ENCODE measurements around the gene HSDL1. TPM values are rescaled to one million over a fixed set of nuclear protein-coding genes. Genes with fewer than 3 reads are reported as not detected.

HSDL1 gene
- total and polyA plus RNA-seq, 2 donors, result 21.2 to 21.4 TPM

DNA sequence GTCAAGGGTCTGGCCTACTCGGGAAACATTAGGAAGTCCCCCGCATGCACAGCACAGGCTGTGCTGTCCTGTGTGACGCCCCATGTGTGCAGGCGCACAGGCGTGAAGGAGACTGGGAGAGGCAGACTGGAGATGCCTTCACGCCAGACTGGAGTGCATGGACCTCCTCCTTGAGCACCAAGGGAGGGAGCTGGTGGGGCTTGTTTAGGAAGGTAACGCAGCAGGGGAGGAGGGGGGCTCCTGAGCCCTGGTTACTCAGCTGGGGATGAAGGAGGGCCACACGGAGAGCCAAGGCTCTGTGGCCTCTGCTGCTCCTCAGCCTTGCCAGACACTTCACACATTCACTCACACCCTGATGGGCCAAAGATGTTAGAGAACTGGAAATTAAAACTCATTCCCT, 7.7 kb downstream of the HSDL1 start:
- 95% methylated on average over 8 of the region's 8 CpGs for WGBS
- H3K36me3 ChIP-seq (ENCODE audit: control insufficient read depth in 2 of 2, insufficient read depth in 2 of 2, low read length in 1 of 2), result no peaks in the 10 kb centered on the region
- no peak for DNase-seq (ENCODE audit: low read depth in 6 of 9, low spot score in 9 of 9)

DNA sequence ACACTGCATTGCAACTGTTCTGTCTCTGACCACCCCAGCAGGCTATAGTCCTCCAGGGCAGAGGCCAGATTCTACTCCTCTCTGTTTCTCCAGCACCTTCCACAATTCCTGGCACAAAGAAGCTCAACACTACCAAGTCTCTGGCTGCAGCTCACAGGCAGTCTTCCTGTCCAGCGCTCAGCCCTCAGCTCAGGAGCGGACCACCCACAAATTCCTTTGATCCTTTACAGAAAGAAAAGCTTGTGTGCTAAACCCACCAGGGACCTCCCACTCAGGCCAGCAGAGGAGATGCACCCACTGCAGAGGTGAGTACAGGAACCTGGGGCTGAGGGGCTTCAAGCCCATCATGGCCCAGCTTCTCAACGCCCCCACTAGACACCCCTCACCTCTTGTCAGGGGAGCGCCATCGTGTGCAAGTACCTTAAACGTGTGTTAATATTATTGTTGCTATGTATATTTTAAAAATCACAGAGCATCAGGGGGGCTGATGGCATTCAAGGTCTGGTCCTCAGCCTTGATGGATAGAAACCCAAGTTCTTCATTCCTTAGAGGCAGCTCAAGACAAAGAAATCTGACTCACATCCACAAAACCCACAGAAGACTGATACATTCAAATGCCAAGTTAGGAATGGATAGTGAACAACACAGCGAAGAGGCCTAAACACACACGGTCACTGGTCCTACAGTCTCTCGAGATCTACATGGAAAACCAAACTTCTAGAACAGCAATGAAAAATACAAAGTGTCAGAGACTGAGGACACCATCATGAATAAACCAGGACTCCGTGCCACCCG, 8.4 kb downstream of the HSDL1 start:
- 97% methylated on average over 11 of the region's 11 CpGs for WGBS
- no peak for DNase-seq (ENCODE audit: low read depth in 6 of 9, low spot score in 9 of 9)

More for the DNA sequence above, 7.7 kb downstream of the HSDL1 start:
- peaks cover 10 to 23% of the 10 kb centered on the region in 2 donors for H3K4me1 ChIP-seq (ENCODE audit: control insufficient read depth in 2 of 2, insufficient read depth in 2 of 2, low read length in 2 of 2)
- H3K27me3 ChIP-seq (ENCODE audit: control insufficient read depth in 2 of 2, insufficient read depth in 1 of 2, low read length in 1 of 2), result no peaks in the 10 kb centered on the region
- H3K4me3 ChIP-seq (ENCODE audit: low read length in 2 of 2), result no peak overlapping the region
- H3K27ac ChIP-seq (ENCODE audit: low read depth in 1 of 2, low read length in 1 of 2), result no peak overlapping the region
- no peaks in the 10 kb centered on the region for H3K9me3 ChIP-seq (ENCODE audit: control insufficient read depth in 2 of 2, insufficient read depth in 1 of 2, low read length in 1 of 2)

DNA sequence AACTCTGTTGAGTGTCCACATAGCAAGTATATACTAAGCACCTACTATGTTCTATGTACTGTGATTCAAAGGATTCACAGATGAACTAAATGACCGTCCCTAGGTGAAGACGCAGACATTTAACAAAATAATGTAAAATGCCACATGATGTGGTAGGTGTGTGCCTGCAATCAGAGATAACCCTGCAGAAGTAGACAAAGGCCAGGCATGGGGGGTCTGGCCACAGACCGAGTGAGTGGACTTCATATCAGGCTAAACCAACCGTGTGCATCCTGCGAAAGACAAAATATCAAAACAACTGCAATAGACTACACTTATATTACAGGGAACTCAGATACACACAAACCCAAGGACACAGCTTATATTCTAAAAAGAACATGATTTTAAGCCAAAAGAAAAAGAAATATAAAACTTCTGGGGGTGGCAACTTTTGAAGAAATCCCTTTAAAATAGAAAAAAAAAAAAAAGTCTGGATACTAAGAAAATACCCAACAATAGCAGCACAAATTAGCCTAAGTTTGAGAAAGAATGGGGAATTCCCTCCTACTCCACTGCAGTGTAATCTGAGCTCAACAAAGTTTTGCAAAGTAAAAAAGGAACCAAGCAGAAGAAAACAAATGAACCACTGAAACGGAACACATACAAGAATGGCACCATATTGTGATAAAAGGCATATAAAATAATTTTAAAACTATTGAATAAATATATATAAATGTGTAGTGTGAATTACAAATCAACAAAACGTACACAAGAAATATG, 12.3 kb downstream of the HSDL1 start:
- DNase-seq (ENCODE audit: low read depth in 6 of 9, low spot score in 9 of 9), result no peak
- no peaks in the 10 kb centered on the region for H3K27me3 ChIP-seq (ENCODE audit: control insufficient read depth in 2 of 2, insufficient read depth in 1 of 2, low read length in 1 of 2)
- peaks cover 9 to 12% of the 10 kb centered on the region in 2 donors for H3K36me3 ChIP-seq (ENCODE audit: control insufficient read depth in 2 of 2, insufficient read depth in 2 of 2, low read length in 1 of 2)
- H3K9me3 ChIP-seq (ENCODE audit: control insufficient read depth in 2 of 2, insufficient read depth in 1 of 2, low read length in 1 of 2), result no peaks in the 10 kb centered on the region
- H3K4me3 ChIP-seq (ENCODE audit: low read length in 2 of 2), result no peak overlapping the region
- 93% methylated on average over 7 of the region's 7 CpGs for WGBS
- H3K27ac ChIP-seq (ENCODE audit: low read depth in 1 of 2, low read length in 1 of 2), result no peak overlapping the region
- peaks cover 4% of the 10 kb centered on the region in 2 donors for H3K4me1 ChIP-seq (ENCODE audit: control insufficient read depth in 2 of 2, insufficient read depth in 2 of 2, low read length in 2 of 2)

More for the DNA sequence above, 8.4 kb downstream of the HSDL1 start:
- Histone ChIP-seq H3K27me3 (ENCODE audit: control insufficient read depth in 2 of 2, insufficient read depth in 1 of 2, low read length in 1 of 2) (no peaks in the 10 kb centered on the region), H3K27ac (ENCODE audit: low read depth in 1 of 2, low read length in 1 of 2) (no peak overlapping the region), H3K9me3 (ENCODE audit: control insufficient read depth in 2 of 2, insufficient read depth in 1 of 2, low read length in 1 of 2) (no peaks in the 10 kb centered on the region), H3K4me1 (ENCODE audit: control insufficient read depth in 2 of 2, insufficient read depth in 2 of 2, low read length in 2 of 2) (peaks cover 10 to 23% of the 10 kb centered on the region in 2 donors), H3K36me3 (ENCODE audit: control insufficient read depth in 2 of 2, insufficient read depth in 2 of 2, low read length in 1 of 2) (no peaks in the 10 kb centered on the region), H3K4me3 (ENCODE audit: low read length in 2 of 2) (no peak overlapping the region)

DNA sequence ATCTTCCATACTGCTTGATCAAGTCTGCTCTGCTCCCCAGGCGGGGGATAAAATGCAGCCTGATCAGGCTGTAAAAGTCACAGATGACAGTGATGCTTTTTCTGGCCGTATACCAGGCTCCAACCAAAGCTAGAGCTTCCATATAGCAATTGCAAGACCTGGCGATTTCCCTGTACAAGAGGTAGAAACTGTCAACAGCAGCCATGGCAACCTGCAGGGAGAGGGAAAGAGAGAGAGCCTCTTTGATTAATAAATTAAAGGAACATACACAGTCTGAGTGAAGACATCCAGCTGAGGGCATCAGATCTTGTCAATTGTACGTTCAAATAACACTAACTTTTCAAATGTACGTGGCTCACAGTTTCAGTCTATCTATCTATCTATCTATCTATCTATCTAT, 13.9 kb downstream of the HSDL1 start:
- 97% methylated on average over 5 of the region's 5 CpGs for WGBS
- DNase-seq (ENCODE audit: low read depth in 6 of 9, low spot score in 9 of 9), result no peak

DNA sequence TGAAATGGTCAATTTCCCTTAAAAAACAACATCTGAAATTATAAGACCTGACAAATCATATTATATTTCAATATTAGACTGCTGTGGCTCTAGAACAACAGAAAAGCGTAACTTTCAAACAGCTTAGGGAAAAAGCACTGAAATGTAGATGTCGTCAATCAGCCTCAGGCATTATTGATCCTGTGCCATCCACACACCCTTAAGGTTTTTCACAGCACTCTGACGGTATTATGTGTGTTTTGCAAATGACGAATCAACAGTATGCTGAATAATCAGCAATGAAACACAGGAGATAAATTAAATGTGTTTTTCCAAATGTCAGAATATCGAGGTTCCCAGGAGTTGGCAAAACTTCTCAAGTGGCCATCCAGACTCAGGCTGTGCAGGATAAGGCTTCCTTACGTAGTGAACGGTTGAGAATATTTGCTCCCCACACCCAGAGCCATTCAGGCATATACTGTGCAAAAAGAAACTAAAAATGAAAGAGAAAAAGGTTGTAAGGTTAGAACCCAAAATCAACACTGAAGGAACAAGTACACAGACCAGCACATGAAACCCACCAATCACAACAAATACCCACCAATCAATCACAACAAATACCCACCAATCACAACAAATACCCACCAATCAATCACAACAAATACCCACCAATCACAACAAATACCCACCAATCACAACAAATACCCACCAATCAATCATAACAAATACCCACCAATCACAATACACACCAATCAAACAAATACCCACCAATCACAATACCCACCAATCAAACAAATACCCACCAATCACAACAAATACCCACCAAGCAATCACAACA, 20.5 kb downstream of the HSDL1 start:
- Histone ChIP-seq H3K9me3 (ENCODE audit: control insufficient read depth in 2 of 2, insufficient read depth in 1 of 2, low read length in 1 of 2) (no peaks in the 10 kb centered on the region), H3K27me3 (ENCODE audit: control insufficient read depth in 2 of 2, insufficient read depth in 1 of 2, low read length in 1 of 2) (no peaks in the 10 kb centered on the region), H3K4me3 (ENCODE audit: low read length in 2 of 2) (no peak overlapping the region), H3K27ac (ENCODE audit: low read depth in 1 of 2, low read length in 1 of 2) (no peak overlapping the region), H3K4me1 (ENCODE audit: control insufficient read depth in 2 of 2, insufficient read depth in 2 of 2, low read length in 2 of 2) (no peaks in the 10 kb centered on the region), H3K36me3 (ENCODE audit: control insufficient read depth in 2 of 2, insufficient read depth in 2 of 2, low read length in 1 of 2) (peaks cover 8 to 13% of the 10 kb centered on the region in 2 donors)
- WGBS, result 97% methylated on average over 7 of the region's 7 CpGs
- DNase-seq (ENCODE audit: low read depth in 6 of 9, low spot score in 9 of 9), result no peak

More for the DNA sequence above, 13.9 kb downstream of the HSDL1 start:
- Histone ChIP-seq H3K4me3 (ENCODE audit: low read length in 2 of 2) (no peak overlapping the region), H3K9me3 (ENCODE audit: control insufficient read depth in 2 of 2, insufficient read depth in 1 of 2, low read length in 1 of 2) (no peaks in the 10 kb centered on the region), H3K4me1 (ENCODE audit: control insufficient read depth in 2 of 2, insufficient read depth in 2 of 2, low read length in 2 of 2) (peaks cover 3 to 4% of the 10 kb centered on the region in 2 donors), H3K27ac (ENCODE audit: low read depth in 1 of 2, low read length in 1 of 2) (no peak overlapping the region), H3K36me3 (ENCODE audit: control insufficient read depth in 2 of 2, insufficient read depth in 2 of 2, low read length in 1 of 2) (peaks cover 9 to 12% of the 10 kb centered on the region in 2 donors), H3K27me3 (ENCODE audit: control insufficient read depth in 2 of 2, insufficient read depth in 1 of 2, low read length in 1 of 2) (no peaks in the 10 kb centered on the region)

DNA sequence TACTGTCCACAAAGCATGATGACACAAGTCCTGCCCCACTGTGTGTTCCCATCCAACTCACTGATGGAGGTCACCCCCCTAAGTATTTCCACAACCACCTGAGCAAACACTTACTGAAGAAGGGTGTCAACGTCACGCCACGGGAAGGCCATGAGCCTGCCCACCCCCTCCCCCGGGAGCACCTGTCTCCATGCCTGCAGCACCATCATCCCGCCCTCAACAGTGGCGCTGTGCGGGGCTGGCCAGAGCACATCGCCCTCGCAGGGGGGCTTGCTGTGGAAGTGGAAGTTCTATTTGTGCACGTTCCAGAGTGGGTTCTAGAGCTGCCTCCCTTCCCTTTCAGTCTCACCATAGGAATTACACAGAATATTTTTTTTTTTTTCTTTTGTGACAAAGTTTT, 24.0 kb downstream of the HSDL1 start:
- H3K27me3 ChIP-seq (ENCODE audit: control insufficient read depth in 2 of 2, insufficient read depth in 1 of 2, low read length in 1 of 2), result no peaks in the 10 kb centered on the region
- WGBS, result 98% methylated on average over 10 of the region's 10 CpGs
- H3K9me3 ChIP-seq (ENCODE audit: control insufficient read depth in 2 of 2, insufficient read depth in 1 of 2, low read length in 1 of 2), result no peaks in the 10 kb centered on the region
- H3K36me3 ChIP-seq (ENCODE audit: control insufficient read depth in 2 of 2, insufficient read depth in 2 of 2, low read length in 1 of 2), result peaks cover 8 to 9% of the 10 kb centered on the region in 2 donors
- H3K4me1 ChIP-seq (ENCODE audit: control insufficient read depth in 2 of 2, insufficient read depth in 2 of 2, low read length in 2 of 2), result peaks cover 2 to 6% of the 10 kb centered on the region in 2 donors
- no peak for DNase-seq (ENCODE audit: low read depth in 6 of 9, low spot score in 9 of 9)
- no peak overlapping the region for H3K27ac ChIP-seq (ENCODE audit: low read depth in 1 of 2, low read length in 1 of 2)
- no peak overlapping the region for H3K4me3 ChIP-seq (ENCODE audit: low read length in 2 of 2)

DNA sequence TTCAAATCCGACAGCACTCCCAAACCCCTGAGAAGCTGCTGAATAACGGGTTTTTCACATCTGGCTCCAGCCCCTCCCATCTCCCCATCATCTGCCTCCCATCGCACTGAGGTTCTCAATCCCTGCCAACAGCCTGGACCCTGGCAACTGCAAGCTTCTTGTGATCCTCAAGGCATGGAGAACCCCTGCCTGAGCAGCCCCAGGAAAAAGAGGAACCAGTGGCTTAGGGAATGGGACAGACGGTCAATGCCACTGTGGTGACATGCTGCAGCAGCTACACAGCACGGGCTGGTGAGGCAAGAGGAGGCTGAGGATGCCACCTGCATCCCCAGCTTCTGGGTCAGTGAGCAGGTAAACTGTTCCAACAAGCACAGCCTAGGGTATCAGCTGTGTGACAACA, 25.0 kb downstream of the HSDL1 start:
- H3K4me1 ChIP-seq (ENCODE audit: control insufficient read depth in 2 of 2, insufficient read depth in 2 of 2, low read length in 2 of 2), result peaks cover 7 to 12% of the 10 kb centered on the region in 2 donors
- H3K9me3 ChIP-seq (ENCODE audit: control insufficient read depth in 2 of 2, insufficient read depth in 1 of 2, low read length in 1 of 2), result no peaks in the 10 kb centered on the region
- DNase-seq (ENCODE audit: low read depth in 6 of 9, low spot score in 9 of 9), result no peak
- no peak overlapping the region for H3K4me3 ChIP-seq (ENCODE audit: low read length in 2 of 2)
- 92% methylated on average over 5 of the region's 5 CpGs for WGBS
- no peak overlapping the region for H3K27ac ChIP-seq (ENCODE audit: low read depth in 1 of 2, low read length in 1 of 2)
- no peaks in the 10 kb centered on the region for H3K27me3 ChIP-seq (ENCODE audit: control insufficient read depth in 2 of 2, insufficient read depth in 1 of 2, low read length in 1 of 2)
- H3K36me3 ChIP-seq (ENCODE audit: control insufficient read depth in 2 of 2, insufficient read depth in 2 of 2, low read length in 1 of 2), result peaks cover 8 to 9% of the 10 kb centered on the region in 2 donors

DNA sequence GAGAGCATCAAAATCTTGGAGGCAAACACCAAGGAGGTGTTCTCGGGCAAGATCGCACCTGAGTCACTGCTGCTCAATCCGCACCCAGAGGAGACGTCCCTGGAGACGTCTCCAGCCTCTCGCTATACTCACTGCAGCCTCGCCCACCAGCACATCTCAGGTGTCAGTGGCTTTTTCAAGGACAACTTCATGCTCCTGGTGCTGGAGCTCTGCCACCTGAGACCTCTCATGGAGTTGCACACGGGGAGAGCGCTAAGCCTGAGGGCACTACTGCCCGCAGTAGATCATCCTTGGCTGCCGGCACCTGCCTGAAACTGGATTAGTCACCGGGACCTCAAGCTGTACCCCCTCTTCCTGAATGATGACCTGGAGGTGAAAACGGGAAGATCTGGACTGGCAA, 25.6 kb downstream of the HSDL1 start:
- 96% methylated on average over 13 of the region's 13 CpGs for WGBS
- no peaks in the 10 kb centered on the region for H3K27me3 ChIP-seq (ENCODE audit: control insufficient read depth in 2 of 2, insufficient read depth in 1 of 2, low read length in 1 of 2)
- H3K4me3 ChIP-seq (ENCODE audit: low read length in 2 of 2), result no peak overlapping the region
- no peak for DNase-seq (ENCODE audit: low read depth in 6 of 9, low spot score in 9 of 9)
- peaks cover 8 to 13% of the 10 kb centered on the region in 2 donors for H3K4me1 ChIP-seq (ENCODE audit: control insufficient read depth in 2 of 2, insufficient read depth in 2 of 2, low read length in 2 of 2)
- H3K9me3 ChIP-seq (ENCODE audit: control insufficient read depth in 2 of 2, insufficient read depth in 1 of 2, low read length in 1 of 2), result no peaks in the 10 kb centered on the region
- H3K36me3 ChIP-seq (ENCODE audit: control insufficient read depth in 2 of 2, insufficient read depth in 2 of 2, low read length in 1 of 2), result peaks cover 7 to 8% of the 10 kb centered on the region in 2 donors
- H3K27ac ChIP-seq (ENCODE audit: low read depth in 1 of 2, low read length in 1 of 2), result no peak overlapping the region

Data from thymus (tissue), 11 donors.